H7 (cell line): ENCODE data around the gene FMO5. TPM values are rescaled to one million over a fixed set of nuclear protein-coding genes. Genes with fewer than 3 reads are reported as not detected.
"Not testable (repeated sequence)": the region's sequence is repeated elsewhere in the genome, so short reads cannot be mapped to it uniquely, and the experiment has no call there.

Experiments
- DNase-seq: peaks from one replicate; pipeline ENCODE4 v3.0.0; 2012
- H3K27me3 ChIP-seq: 2 replicates; pipeline ENCODE4 v1.6.0; 2011; ENCODE audit warnings: mild to moderate bottlenecking, low read length; ENCODE audit not compliant: control insufficient read depth, insufficient read depth
- H3K36me3 ChIP-seq: replicated peaks from 2 replicates; pipeline ENCODE4 v1.5.1; 2011; ENCODE audit warnings: low read length; ENCODE audit not compliant: control insufficient read depth, insufficient read depth
- H3K4me3 ChIP-seq: 2 replicates; pipeline ENCODE4 v1.5.1; 2011; ENCODE audit warnings: low read depth, mild to moderate bottlenecking, control low read depth, low read length, moderate library complexity; ENCODE audit not compliant: insufficient read depth
- total RNA-seq: library from RNA; depleted of rRNA; stranded (reverse); fragments of >200 nt; shearing (Covaris generic); gene quantifications from 2 replicates; pipeline ENCODE4 v1.2.3, GENCODE V29; 2014

The FMO5 gene
- total RNA-seq, 1 experiment from 2014 or later: 6.3 TPM

DNA sequence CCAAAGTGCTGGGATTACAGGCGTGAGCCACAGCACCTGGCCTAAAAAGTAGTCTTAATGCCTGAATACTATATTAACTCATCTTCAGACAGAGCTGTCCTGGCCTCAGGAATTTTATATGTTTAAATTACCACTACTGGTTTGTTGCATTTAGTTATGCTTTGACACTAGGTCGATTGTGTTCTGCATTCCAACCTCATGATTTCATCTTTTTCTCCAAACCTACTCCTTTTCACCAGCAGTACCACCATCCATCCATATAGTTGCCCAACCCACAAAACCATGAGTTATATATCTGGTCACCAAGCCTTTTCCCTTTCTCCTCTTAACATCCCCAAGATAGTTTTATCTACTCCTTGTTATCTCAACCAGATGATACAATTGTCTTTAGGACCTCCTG, 22.6 kb downstream of the FMO5 start:
- no peak for DNase-seq
- Histone ChIP-seq H3K27me3 (no peaks in the 10 kb centered on the region), H3K36me3 (no peaks in the 10 kb centered on the region), H3K4me3 (no peak overlapping the region)

DNA sequence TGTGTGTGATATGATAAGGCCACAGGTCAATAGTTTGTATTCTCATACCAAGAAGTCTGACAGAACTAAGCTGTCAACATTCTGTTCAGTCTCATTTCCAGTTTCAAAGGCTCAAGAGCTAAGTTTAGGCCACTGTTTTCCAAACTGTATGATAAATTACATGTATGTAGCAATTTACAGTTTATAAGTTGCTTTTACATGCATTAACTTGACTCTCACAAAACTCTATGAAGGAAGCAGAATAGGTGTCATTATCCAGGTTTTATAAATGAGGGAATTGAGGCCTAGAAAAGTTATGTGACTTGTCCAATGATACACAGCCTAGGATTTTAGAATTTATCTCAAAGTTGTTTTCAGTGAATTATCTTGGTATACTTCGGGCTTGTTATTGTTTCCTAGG, 23.4 kb downstream of the FMO5 start:
- no peak for DNase-seq

DNA sequence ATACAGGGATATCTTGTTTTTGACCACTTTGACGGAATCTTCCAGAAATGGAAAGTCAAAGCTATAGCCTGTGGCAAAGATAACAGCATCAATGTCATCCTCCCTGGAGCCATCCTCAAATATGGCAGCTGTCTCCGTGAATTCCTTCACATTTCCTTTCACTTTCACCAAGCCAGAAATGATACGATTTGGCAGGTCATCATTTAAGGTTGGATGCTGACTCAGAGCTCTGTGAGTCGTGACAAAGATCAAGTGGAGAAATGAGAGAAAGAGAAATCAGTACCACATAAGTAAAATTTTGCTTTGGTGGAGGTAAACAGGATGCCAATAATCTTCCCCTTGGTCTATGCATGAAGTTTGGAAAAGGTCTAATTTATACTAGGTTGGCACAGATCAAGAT, 23.9 kb downstream of the FMO5 start:
- no peaks in the 10 kb centered on the region for H3K36me3 ChIP-seq
- no peak overlapping the region for H3K4me3 ChIP-seq
- H3K27me3 ChIP-seq: no peaks in the 10 kb centered on the region
- no peak for DNase-seq

More for the DNA sequence above, 23.4 kb downstream of the FMO5 start:
- H3K27me3 ChIP-seq: no peaks in the 10 kb centered on the region
- no peaks in the 10 kb centered on the region for H3K36me3 ChIP-seq
- no peak overlapping the region for H3K4me3 ChIP-seq

DNA sequence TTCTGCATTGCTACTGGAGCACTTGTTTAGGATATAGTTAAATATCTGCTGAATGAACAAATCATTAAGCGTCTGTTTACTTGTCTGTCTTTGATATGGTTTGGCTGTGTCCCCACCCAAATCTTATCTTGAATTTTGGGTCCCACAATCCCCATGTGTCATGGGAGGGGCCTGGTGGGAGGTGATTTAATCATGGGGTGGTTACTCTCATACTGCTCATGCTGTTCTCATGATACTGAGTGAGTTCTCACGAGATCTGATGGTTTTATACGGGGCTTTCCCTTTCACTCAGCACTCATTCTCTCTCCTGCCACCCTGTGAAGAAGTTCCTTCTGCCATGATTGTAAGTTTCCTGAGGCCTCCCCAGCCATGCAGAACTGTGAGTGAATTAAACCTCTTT, 27.8 kb downstream of the FMO5 start:
- DNase-seq, H3K27me3 ChIP-seq, H3K4me3 ChIP-seq, H3K36me3 ChIP-seq: not testable (repeated sequence)

DNA sequence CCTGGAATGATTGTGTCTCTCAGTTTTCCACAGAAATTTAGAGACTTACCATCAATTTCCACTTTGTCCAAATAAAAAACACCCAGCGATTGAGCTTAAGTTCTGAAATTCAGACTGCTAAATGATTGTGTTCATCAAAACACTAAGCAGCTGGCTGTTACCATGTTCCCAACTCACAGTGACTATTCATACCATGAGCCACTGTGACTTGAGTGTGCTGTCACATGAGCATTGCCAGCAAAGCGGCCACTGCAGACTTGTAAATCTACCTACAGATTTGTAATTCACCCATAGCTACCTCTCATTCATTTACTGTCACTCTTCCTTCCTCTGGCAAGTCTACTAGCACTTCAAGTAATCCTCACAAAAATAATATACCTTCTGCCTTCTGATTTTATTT, 35.6 kb downstream of the FMO5 start:
- Histone ChIP-seq H3K36me3 (no peaks in the 10 kb centered on the region), H3K4me3 (no peak overlapping the region), H3K27me3 (no peaks in the 10 kb centered on the region)
- no peak for DNase-seq

DNA sequence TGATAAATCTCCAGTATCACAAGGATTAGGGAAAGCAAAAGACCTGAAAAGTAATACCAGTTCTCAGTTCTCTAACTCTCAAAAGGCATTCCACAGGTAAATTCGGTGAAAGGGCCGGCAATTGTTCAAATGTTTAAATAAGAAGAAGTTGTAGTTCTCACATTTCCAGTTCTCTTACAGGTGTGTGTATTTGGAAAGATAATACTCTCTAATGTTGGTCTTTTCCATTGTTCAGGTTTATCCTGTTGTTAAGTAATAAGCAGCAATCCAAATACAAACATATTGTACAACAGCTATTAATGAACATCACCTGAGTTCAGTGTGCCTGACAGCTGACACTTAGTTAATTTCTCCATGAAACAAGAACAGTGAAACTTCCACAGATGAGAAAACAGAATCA, 39.7 kb downstream of the FMO5 start:
- DNase-seq: no peak
- H3K27me3 ChIP-seq: no peaks in the 10 kb centered on the region
- no peak overlapping the region for H3K4me3 ChIP-seq
- H3K36me3 ChIP-seq: no peaks in the 10 kb centered on the region

DNA sequence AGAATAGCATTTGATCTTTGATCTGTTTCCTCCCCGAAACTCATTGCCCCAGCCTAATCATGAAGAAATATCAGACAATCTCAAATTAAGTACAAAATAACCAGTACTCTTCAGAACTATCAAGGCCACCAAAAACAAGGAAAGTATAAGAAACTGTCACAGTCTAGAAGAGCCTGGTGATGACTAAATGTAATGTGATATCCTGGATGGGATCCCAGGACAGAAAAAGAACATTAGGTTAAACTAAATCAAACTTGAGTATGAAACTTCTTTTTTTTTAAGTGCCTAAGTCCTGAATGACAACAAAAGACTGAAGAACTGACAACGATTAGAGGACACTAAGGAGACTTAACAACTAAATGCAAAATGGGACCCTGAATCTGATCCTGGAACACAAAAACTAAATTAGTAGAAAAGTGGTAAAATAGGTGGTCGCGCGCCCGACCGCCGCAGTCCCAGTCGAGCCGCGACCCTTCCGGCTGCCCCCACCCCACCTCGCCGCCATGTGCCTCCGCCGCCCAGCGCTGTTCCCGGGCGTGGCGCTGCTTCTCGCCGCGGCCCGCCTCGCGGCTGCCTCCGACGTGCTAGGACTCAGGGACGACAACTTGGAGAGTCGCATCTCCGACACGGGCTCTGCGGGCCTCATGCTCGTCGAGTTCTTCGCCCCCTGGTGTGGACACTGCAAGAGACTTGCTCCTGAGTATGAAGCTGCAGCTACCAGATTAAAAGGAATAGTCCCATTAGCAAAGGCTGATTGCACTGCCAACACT, 47.3 kb downstream of the FMO5 start:
- DNase-seq: peak; percentile 23
- H3K27me3 ChIP-seq: no peaks in the 10 kb centered on the region
- H3K4me3 ChIP-seq: no peak overlapping the region

DNA sequence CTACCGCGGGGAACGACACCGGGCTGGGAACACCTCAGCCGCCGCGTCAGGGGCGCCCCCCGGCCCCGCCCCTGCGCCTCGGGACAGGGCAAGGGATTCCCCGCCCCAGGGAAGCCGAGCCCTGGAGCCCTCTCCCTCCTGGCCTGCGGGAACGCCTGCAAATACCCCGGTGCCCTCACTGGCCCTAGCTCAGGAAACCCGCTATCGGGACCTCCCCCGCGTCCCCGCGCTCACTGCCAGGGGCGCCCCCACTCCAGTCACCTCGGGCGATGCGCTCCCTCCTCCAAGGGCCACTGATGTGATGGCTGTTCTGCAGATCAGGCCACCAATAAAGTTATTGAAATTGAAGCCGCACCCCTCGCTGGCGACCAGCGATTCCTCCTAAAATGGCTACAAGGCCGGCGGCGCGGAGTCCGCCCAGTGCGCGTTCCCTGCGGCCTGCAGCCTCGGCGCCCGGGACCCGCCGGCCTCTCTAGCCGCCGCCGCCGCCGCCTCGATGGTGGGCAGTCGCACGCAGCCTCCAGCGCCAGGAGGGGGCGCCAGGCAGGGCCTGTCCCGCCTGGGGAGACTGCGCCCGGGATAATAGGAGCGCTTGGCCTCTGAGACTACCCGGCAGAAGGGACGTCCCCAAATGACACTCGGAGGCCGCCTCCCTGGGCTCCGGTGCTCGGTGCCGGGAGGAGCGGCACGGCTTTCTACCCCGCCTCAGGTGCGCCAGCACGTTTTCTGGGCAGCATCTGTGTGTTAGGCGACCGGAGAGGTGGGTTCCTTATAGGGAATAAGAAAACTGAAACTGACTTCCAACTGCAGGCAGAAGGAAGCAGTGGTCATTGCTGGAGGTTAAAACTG, 52.7 kb downstream of the FMO5 start, which contains the start of gene PRKAB2:
Gene PRKAB2, minus strand, starts transcription at position 303 of the 849 bp plus-strand sequence. CDS start 326 bp downstream, outside the sequence.
- peak; percentile 96 for DNase-seq
- Histone ChIP-seq H3K4me3 (peak within 1 kb of the TSS; percentile 100), H3K27me3 (no peaks in the 10 kb centered on the region), H3K36me3 (no peaks in the 10 kb centered on the region)

More for the DNA sequence above, 47.3 kb downstream of the FMO5 start:
- no peaks in the 10 kb centered on the region for H3K36me3 ChIP-seq

DNA sequence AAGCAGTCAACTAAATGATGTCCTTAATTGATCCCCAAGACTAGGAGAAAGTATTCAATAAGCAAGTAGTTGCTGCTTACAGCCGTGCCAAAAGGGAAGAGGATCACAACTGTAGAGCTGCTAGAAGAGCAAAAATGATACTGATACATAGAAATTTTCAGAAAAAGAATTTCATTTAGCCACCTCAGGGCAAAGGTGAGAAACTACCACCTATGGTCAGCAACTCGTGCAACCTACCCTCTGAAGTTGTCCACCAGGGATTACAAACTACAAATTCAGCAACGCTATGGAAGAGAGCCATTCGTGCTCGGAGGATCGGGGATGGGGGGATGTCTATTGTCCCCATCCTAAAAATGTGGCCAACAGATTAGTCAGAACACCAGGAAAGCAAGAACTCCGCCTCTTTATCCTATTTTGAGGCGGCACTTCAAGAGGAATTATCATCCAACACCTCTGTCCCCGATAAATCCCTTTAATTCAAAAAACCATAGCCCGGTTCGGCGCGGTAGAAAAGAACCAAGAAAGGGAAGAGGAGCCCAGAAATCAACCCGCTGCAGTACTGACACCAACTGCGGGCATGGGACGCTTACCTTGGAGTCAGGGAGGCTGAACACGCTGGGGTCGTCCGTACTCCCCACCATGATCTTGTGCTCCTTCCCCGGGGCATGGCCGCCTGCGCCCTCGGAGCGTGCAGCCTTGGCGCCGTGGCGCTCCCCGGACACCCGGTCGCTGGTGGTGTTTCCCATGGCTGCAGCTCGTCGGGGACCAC, 53.6 kb downstream of the FMO5 start:
- H3K36me3 ChIP-seq: peaks cover 1% of the 10 kb centered on the region; the same call in 1 of the 2 replicates
- H3K27me3 ChIP-seq: no peaks in the 10 kb centered on the region
- H3K4me3 ChIP-seq: peak overlapping the region; percentile 100
- DNase-seq: peak; percentile 33

DNA sequence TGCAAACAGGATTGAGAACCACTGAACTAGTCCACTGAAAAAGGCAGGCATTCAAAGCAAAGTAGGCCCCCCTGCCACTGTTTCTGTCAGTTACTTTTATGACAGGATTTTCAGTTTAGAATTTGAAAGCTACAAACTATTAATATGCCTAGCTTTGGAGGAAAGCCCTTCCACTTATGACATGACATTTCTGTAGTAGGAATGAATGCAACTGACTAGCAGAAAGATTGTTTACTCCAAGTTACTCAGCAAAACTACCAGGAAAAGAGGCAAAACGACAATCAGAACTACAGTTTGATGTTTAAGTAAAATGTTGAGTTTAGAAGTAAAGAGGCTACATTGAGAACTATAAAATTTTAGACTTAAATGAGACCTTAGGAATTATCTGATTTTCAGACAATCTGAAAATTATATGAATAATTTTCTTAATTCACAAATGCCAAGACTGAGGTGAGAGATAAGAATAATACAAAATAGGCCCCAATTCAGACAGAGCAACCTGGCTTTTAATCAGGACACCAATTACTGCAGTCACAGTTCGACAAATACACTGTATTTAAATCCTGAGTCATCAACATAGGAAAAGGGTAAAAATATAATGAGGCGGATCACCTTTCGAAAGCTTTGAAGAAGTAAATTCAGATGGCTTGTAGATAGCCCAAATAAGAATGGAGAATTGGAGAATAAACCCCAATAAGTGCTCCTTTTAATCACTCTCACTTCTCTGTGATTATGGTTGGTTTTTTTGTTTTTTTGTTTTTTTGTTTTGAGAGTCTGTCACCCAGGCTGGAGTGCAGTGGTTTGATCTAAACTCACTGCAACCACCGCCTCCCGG, 55.1 kb downstream of the FMO5 start:
- no peak overlapping the region; the same call in 1 of the 2 replicates for H3K4me3 ChIP-seq
- no peak for DNase-seq
- H3K36me3 ChIP-seq: peaks cover 3% of the 10 kb centered on the region
- no peaks in the 10 kb centered on the region for H3K27me3 ChIP-seq

DNA sequence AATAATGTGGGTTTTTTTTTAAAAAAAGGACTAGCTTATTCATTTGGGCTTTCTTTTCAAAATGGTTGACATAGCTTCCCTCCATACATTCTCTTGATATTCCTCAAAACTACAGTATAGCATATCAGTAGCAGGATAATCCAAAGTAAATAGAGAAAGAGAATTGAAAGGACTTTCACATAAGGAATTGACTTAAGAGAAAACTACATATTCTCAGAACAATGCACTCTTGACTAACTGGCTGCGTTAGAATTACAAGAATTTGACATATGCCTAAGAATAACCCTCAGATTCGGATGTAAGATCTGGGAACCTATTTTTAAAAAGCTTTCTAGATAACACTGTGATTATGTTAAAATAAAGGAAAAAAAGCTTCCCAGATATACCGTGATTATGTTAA, 56.0 kb downstream of the FMO5 start:
- H3K4me3 ChIP-seq: no peak overlapping the region
- no peak for DNase-seq
- H3K27me3 ChIP-seq: no peaks in the 10 kb centered on the region
- H3K36me3 ChIP-seq: peaks cover 3% of the 10 kb centered on the region

DNA sequence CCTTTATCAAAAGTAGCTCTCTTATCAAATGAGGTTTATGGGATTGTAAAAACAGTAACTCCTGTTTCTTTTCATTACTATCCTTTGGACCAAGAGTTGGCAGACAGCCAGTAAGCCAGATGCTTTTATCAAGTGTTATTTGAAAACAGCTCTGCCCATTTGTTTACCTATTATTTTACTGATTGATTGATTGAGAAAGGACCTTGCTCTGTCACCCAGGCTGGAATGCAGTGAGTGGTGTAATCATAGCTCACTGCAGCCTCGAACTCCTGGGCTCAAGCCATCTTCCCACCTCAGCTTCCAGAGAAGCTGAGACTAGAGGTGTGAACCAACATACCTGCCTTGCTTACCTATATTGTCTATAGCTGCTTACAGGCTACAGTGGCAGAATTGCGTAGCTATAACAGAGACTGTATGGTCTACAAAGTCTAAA, 56.5 kb downstream of the FMO5 start:
- no peak for DNase-seq
- peaks cover 3% of the 10 kb centered on the region for H3K36me3 ChIP-seq
- no peaks in the 10 kb centered on the region for H3K27me3 ChIP-seq
- H3K4me3 ChIP-seq: no peak overlapping the region

DNA sequence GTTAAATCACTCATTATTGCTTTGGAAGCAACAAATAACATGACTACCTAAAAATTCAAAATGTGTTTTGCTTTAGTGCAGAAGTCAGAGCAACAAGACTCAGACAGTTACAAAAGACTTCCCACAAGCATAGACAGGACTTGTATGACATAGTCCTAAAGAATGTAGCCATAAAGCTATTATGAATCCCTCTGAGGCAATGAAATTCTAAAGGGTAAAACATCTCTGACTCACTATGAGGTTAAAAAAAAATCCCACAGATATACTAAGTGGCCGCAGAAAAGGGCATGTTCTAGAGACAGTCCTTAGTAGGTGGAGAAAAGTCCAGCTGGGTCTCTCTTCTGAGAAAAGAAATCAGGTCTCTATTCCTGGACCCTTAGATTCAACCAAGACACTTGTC, 57.8 kb downstream of the FMO5 start:
- DNase-seq: no peak
- Histone ChIP-seq H3K27me3 (no peaks in the 10 kb centered on the region), H3K4me3 (no peak overlapping the region), H3K36me3 (peaks cover 3% of the 10 kb centered on the region)

DNA sequence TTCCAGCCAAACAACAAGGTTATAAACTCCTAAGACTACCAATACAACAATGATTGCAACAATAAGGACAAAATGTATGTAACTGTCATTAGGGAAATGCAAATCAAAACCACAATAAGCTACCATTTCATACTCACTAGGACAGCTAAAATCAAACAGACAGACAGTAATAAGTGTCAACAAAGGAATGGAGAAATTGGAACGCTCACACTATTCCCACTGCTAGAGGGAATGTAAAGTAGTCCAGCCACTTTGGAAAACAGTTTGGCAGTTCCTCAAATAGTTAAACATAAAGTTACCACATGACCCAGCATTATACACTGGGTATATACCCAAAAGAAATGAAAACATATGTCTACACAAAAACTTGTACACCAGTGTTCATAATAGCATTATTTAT, 62.1 kb downstream of the FMO5 start:
- H3K36me3 ChIP-seq: peaks cover 14% of the 10 kb centered on the region
- DNase-seq: no peak
- H3K4me3 ChIP-seq: no peak overlapping the region
- no peaks in the 10 kb centered on the region for H3K27me3 ChIP-seq
